ENCODE results near the gene NAA30.

NAA30 gene

DNA sequence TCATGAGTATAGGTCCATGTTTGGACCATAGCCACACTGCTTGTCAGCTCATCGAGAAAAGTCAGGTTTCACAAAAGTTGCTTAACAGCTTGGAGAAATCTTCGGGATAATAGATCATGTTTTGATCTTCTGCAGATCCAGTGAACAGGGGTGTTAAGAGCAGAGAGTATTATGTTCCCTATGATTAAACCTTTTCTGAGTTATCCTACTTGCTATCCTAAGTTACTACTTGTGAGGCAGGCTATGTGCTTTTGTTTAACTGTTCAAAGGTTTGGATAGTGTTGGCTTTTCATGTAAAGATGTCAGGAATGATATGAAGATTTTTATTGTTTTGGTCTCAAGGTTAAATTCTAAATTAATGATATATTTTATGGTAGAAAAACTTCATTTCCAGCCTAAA is 11.1 kb downstream of the NAA30 start:
- Histone ChIP-seq H3K9me3 (no peaks in the 10 kb centered on the region), H3K4me3 (ENCODE audit: low read depth in 1 of 2, low read length in 1 of 2) (no peak overlapping the region), H3K27ac (no peak overlapping the region), H3K4me1 (ENCODE audit: control insufficient read depth in 1 of 2, insufficient read depth in 1 of 2, low read depth in 1 of 2, low read length in 1 of 2) (no peaks in the 10 kb centered on the region), H3K36me3 (peaks cover 33% of the 10 kb centered on the region), H3K27me3 (no peaks in the 10 kb centered on the region)
- TF ChIP-seq, protein P1, sequence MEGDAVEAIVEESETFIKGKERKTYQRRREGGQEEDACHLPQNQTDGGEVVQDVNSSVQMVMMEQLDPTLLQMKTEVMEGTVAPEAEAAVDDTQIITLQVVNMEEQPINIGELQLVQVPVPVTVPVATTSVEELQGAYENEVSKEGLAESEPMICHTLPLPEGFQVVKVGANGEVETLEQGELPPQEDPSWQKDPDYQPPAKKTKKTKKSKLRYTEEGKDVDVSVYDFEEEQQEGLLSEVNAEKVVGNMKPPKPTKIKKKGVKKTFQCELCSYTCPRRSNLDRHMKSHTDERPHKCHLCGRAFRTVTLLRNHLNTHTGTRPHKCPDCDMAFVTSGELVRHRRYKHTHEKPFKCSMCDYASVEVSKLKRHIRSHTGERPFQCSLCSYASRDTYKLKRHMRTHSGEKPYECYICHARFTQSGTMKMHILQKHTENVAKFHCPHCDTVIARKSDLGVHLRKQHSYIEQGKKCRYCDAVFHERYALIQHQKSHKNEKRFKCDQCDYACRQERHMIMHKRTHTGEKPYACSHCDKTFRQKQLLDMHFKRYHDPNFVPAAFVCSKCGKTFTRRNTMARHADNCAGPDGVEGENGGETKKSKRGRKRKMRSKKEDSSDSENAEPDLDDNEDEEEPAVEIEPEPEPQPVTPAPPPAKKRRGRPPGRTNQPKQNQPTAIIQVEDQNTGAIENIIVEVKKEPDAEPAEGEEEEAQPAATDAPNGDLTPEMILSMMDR (IDR thresholded peaks at IDR 0.05), result no peak

DNA sequence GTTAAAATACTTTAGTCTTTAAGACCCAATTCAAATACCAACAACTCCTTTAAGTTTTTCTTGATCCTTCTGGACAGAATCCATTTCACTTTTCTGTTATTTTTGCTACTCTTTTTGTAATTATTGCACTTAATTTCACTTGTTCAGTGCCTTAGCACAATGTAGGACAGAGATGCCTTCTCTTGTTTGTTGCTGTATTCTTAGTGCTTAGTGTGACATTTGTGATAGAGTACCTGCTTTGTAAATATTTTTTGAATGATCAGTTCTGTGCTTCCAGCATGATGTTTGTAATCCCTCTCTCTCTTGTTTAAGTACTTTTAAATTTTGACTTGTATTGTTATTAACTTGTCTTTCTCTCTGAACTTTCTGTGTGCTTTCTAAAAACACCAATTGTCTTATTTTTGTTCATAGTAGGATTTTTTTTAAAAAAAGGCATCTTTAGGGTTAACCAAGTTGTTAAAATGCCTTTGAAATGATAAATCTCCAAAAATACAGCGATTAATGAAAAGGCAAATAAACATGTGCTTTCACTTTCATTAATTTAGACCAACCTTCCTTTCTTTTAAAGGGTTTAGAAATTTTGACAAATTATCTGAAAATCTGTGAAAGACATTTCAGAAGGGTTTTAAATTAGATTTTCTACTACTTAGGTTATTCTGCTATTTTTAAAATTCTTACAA is 11.9 kb downstream of the NAA30 start:
- no peaks in the 10 kb centered on the region for H3K27me3 ChIP-seq
- H3K27ac ChIP-seq, result no peak overlapping the region
- peaks cover 33% of the 10 kb centered on the region for H3K36me3 ChIP-seq
- no peaks in the 10 kb centered on the region for H3K4me1 ChIP-seq (ENCODE audit: control insufficient read depth in 1 of 2, insufficient read depth in 1 of 2, low read depth in 1 of 2, low read length in 1 of 2)
- TF ChIP-seq, protein P1 (IDR thresholded peaks at IDR 0.05), result no peak
- no peaks in the 10 kb centered on the region for H3K9me3 ChIP-seq
- no peak overlapping the region for H3K4me3 ChIP-seq (ENCODE audit: low read depth in 1 of 2, low read length in 1 of 2)

DNA sequence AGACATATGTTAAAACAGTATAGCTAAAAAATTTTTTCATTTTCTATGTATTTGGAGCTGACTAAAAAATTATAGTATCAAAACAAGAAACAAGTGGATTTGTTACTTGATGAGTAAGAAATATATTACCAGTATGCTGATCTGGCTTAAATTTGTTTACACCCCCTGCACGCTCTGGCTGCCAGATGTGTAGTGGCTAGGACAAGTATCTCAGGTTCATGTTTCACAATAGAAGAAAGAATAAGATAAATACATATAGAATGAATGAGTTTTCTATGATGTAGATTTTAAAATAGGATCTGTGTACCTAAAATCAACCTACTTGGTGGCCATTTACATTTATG is 13.1 kb downstream of the NAA30 start:
- peaks cover 33% of the 10 kb centered on the region for H3K36me3 ChIP-seq
- H3K27ac ChIP-seq, result no peak overlapping the region
- H3K27me3 ChIP-seq, result no peaks in the 10 kb centered on the region
- no peaks in the 10 kb centered on the region for H3K4me1 ChIP-seq (ENCODE audit: control insufficient read depth in 1 of 2, insufficient read depth in 1 of 2, low read depth in 1 of 2, low read length in 1 of 2)
- H3K9me3 ChIP-seq, result no peaks in the 10 kb centered on the region
- TF ChIP-seq, protein P1 (IDR thresholded peaks at IDR 0.05), result no peak
- no peak overlapping the region for H3K4me3 ChIP-seq (ENCODE audit: low read depth in 1 of 2, low read length in 1 of 2)

DNA sequence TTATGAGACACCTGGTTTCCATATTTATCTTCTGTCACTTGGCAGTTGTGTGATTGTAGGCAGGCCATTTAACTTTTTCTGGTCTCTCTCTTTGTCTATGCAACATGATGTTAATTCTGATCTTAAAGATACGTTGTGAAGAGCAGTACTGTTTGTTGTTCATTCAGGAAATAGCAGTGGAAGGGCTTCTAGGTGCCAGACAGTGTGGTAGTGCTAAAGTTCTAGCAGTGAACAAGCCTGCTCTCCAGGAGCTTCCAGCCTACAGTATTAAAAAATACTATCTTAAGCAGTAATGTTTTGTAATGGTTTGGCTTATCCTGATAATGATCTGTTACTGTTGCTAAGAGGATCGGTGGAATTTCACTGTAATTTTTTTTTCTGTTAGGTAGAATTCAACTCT is 15.2 kb downstream of the NAA30 start:
- no peak overlapping the region for H3K4me3 ChIP-seq (ENCODE audit: low read depth in 1 of 2, low read length in 1 of 2)
- H3K27ac ChIP-seq, result no peak overlapping the region
- H3K27me3 ChIP-seq, result no peaks in the 10 kb centered on the region
- TF ChIP-seq, protein P1 (IDR thresholded peaks at IDR 0.05), result no peak
- no peaks in the 10 kb centered on the region for H3K4me1 ChIP-seq (ENCODE audit: control insufficient read depth in 1 of 2, insufficient read depth in 1 of 2, low read depth in 1 of 2, low read length in 1 of 2)
- H3K9me3 ChIP-seq, result no peaks in the 10 kb centered on the region
- H3K36me3 ChIP-seq, result peaks cover 27% of the 10 kb centered on the region

DNA sequence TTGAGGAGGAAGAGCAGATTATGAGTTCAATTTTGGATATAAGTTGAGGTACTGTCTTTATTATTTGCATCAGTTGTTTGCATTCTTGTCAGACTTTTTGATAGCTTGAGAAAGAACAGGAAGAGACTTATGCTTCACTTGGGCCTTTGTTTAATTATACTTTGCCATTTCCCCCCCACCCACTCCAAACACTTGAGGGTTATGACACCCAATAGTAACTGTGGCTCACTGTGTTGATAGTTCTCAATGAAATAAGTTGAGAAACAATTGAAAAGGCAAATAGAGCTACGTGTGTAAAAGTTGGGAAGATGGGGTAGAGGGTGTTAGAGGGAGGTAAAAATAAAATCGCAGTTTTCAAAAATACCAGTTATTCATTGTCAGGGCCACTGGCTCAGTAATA is 17.7 kb downstream of the NAA30 start:
- H3K36me3 ChIP-seq, result peaks cover 18% of the 10 kb centered on the region
- H3K4me1 ChIP-seq (ENCODE audit: control insufficient read depth in 1 of 2, insufficient read depth in 1 of 2, low read depth in 1 of 2, low read length in 1 of 2), result no peaks in the 10 kb centered on the region
- TF ChIP-seq, protein P1 (IDR thresholded peaks at IDR 0.05), result no peak
- H3K27ac ChIP-seq, result no peak overlapping the region
- H3K4me3 ChIP-seq (ENCODE audit: low read depth in 1 of 2, low read length in 1 of 2), result no peak overlapping the region
- no peaks in the 10 kb centered on the region for H3K27me3 ChIP-seq
- H3K9me3 ChIP-seq, result no peaks in the 10 kb centered on the region

Measured in neutrophil (primary cell).